Prostate gland (tissue), 2 donors: ENCODE data around the gene TEX44. TPM values are rescaled to one million over a fixed set of nuclear protein-coding genes. Genes with fewer than 3 reads are reported as not detected.

Experiments
- DNase-seq: peaks from one replicate; pipeline ENCODE4 v3.0.0-alpha.2; 2019; ENCODE audit warnings: low spot score
- H3K27ac ChIP-seq, 2 donors: fragments of 200-600 bp; sonication (generic); 2 replicates each; pipeline ENCODE4 v1.5.1; 2017 to 2019
- H3K27me3 ChIP-seq: fragments of 200-600 bp; sonication (generic); replicated peaks from 2 replicates; pipeline ENCODE4 v1.5.1; 2019; ENCODE audit not compliant: insufficient read depth
- H3K36me3 ChIP-seq, 2 donors: fragments of 200-600 bp; sonication (generic); 1 replicate in 1 of 2; 2 replicates in 1 of 2; pipeline versions ENCODE4 v1.5.1 to v1.8.1; 2017 to 2019
- H3K4me1 ChIP-seq: fragments of 200-600 bp; sonication (generic); replicated peaks from 2 replicates; pipeline ENCODE4 v1.5.1; 2019
- H3K4me3 ChIP-seq, 2 donors: fragments of 200-600 bp; sonication (generic); 2 replicates each; pipeline ENCODE4 v1.5.1; 2017 to 2019
- H3K9me3 ChIP-seq: fragments of 200-600 bp; sonication (generic); 2 replicates; pipeline ENCODE4 v1.5.1; 2017
- POLR2A ChIP-seq: fragments of 450-650 bp; IDR thresholded peaks from one replicate; pipeline ENCODE4 v1.6.1; 2016; ENCODE audit warnings: antibody characterized with exemption, mild to moderate bottlenecking
- POLR2AphosphoS5 ChIP-seq: sonication (generic); formaldehyde crosslinking; IDR thresholded peaks from one replicate; pipeline ENCODE4 v1.6.1; 2017; ENCODE audit warnings: antibody characterized with exemption
- WGBS: methylation state at CpG from one replicate; pipeline ENCODE4 v1.1.5; 2018; 5-methylcytosine and 5-hydroxymethylcytosine counted together
- intact Hi-C: fragments of 100-400 bp; cut with DNase I; formaldehyde crosslinking; loops from one replicate; pipeline ENCODE4 v1.14.2; 2022
- total RNA-seq, 2 donors: library from RNA; depleted of rRNA; stranded (reverse); fragments of >200 nt; gene quantifications; one replicate each; pipeline ENCODE4 v1.1.0, GENCODE V29; 2016
- TF ChIP-seq, protein P1 (sequence below), 4 experiments: fragments of 200-600 bp in 2 of 4; fragments of 450-650 bp in 2 of 4; sonication (generic) in 2 of 4; IDR thresholded peaks; 1 replicate in 3 of 4; 2 replicates in 1 of 4; pipeline ENCODE4 v1.5.1; 2016 to 2019; ENCODE audit warnings: antibody characterized with exemption in 4 of 4, mild to moderate bottlenecking in 2 of 4, moderate library complexity in 2 of 4

TEX44 gene
- total RNA-seq, 2 donors from 2014 or later: 10.6 TPM; not detected in 1

DNA sequence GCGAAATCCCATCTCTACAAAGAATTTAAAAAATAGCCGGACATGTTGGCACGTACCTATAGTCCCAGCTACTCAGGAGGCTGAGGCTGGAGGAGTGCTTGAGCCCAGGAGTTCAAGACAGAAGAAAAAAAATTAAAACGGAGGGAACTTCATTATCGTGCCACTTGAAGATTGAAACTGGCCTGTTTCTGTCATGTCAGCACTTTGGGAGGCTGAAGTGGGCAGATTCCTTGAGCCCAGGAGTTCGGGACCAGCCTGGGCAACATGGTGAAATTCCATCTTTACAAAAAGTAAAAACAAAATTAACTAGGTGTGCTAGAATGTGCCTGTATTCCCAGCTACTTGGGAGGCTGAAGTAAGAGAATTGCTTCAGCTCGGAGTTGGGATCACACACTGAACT, 3.0 kb upstream of the TEX44 start:
- Histone ChIP-seq H3K27me3 (no peaks in the 10 kb centered on the region), H3K4me3 (no peak overlapping the region), H3K9me3 (no peaks in the 10 kb centered on the region), H3K4me1 (no peaks in the 10 kb centered on the region), H3K27ac (no peak overlapping the region), H3K36me3 (no peaks in the 10 kb centered on the region)
- WGBS: 87% methylated on average over 7 of the region's 7 CpGs
- no peak for TF ChIP-seq POLR2A
- TF ChIP-seq, protein P1, sequence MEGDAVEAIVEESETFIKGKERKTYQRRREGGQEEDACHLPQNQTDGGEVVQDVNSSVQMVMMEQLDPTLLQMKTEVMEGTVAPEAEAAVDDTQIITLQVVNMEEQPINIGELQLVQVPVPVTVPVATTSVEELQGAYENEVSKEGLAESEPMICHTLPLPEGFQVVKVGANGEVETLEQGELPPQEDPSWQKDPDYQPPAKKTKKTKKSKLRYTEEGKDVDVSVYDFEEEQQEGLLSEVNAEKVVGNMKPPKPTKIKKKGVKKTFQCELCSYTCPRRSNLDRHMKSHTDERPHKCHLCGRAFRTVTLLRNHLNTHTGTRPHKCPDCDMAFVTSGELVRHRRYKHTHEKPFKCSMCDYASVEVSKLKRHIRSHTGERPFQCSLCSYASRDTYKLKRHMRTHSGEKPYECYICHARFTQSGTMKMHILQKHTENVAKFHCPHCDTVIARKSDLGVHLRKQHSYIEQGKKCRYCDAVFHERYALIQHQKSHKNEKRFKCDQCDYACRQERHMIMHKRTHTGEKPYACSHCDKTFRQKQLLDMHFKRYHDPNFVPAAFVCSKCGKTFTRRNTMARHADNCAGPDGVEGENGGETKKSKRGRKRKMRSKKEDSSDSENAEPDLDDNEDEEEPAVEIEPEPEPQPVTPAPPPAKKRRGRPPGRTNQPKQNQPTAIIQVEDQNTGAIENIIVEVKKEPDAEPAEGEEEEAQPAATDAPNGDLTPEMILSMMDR (IDR thresholded peaks at IDR 0.05): no peak
- DNase-seq: no peak
- intact Hi-C loops: no loop called here

DNA sequence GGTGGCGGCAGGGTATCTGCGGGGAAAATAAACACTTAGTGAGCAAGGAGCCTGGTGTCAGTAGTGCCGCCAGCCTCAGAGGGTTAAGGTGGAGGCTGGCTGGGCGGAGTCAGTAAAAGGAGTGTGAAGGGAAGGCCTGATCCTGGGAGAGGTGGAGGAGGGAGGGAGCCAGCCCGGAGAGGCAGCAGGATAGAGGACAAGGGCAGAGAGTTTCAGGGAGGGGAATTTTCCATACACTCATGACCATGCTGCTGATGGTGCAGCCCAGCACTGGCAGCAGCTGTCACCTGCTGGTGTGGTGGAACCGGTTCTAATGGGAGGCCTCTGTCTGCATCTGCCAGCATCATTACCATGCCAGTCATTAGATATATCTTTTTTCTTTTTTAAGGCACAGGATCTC, 2.0 kb upstream of the TEX44 start:
- intact Hi-C loops: no loop called here
- TF ChIP-seq POLR2A: no peak
- TF ChIP-seq, protein P1 (IDR thresholded peaks at IDR 0.05): no peak
- no peak for TF ChIP-seq POLR2AphosphoS5
- no peak for DNase-seq
- 64% methylated on average over 6 of the region's 6 CpGs for WGBS
- Histone ChIP-seq H3K36me3 (no peaks in the 10 kb centered on the region), H3K9me3 (no peaks in the 10 kb centered on the region), H3K4me3 (no peak overlapping the region), H3K4me1 (no peaks in the 10 kb centered on the region), H3K27me3 (no peaks in the 10 kb centered on the region), H3K27ac (no peak overlapping the region)

DNA sequence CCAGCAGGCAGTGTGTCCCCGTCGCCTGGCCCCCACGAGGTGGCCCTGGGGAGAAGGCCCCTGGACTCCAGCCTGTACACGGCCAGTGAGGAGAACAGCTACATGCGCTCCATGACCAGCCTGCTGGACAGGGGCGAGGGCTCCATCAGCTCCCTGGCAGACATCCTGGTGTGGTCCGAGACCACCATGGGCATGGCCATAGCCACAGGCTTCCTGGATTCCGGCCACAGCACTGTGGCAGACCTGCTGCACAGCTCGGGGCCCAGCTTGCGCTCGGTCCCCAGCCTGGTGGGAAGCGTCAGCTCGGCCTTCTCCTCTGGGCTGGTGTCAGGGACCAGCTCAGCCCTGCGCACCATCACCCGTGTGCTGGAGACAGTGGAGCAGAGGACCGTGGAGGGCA, 1.0 kb downstream of the TEX44 start:
- H3K4me3 ChIP-seq: no peak overlapping the region
- H3K27ac ChIP-seq: no peak overlapping the region
- H3K4me1 ChIP-seq: no peaks in the 10 kb centered on the region
- H3K27me3 ChIP-seq: no peaks in the 10 kb centered on the region
- no peaks in the 10 kb centered on the region for H3K36me3 ChIP-seq
- H3K9me3 ChIP-seq: no peaks in the 10 kb centered on the region
- no peak for DNase-seq
- intact Hi-C loops: no loop called here
- no peak for TF ChIP-seq POLR2AphosphoS5
- no peak for TF ChIP-seq POLR2A
- TF ChIP-seq, protein P1 (IDR thresholded peaks at IDR 0.05): no peak
- WGBS: 87% methylated on average over 16 of the region's 16 CpGs

DNA sequence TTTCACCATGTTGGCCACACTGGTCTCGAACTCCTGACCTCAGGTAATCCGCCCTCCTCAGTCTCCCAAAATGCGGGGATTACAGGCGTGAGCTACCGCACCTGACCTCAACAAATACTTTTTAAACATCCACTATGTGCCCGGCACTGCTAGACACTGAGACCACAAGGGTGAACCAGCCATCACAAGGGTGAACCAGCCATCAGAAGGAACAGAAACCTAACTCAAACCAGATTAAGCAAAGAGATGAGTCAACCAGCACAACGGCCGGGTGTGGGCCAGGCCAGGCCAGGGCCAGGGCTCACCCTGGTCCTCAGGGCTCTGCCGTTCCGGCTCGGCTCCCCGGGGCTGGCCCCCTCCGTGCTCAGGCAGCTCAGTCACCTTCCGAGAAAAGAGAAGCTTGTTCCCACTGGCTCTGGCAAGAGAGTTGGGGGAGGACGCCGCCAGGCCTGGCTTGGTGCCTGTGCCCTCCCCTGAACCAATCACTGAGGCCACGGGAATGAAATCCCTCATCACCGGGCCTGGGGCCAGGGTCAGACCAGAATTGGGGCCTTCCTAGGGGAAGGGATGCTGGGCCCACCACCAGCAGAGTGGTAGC, 4.4 kb downstream of the TEX44 start:
- Histone ChIP-seq H3K36me3 (no peaks in the 10 kb centered on the region), H3K9me3 (no peaks in the 10 kb centered on the region), H3K4me3 (no peak overlapping the region), H3K27ac (no peak overlapping the region), H3K27me3 (no peaks in the 10 kb centered on the region), H3K4me1 (no peaks in the 10 kb centered on the region)
- WGBS: 43% methylated on average over 18 of the region's 18 CpGs
- intact Hi-C loops: no loop called here
- DNase-seq: no peak
- TF ChIP-seq, protein P1 (IDR thresholded peaks at IDR 0.05): no peak
- TF ChIP-seq POLR2AphosphoS5 (no peak), POLR2A (no peak)

DNA sequence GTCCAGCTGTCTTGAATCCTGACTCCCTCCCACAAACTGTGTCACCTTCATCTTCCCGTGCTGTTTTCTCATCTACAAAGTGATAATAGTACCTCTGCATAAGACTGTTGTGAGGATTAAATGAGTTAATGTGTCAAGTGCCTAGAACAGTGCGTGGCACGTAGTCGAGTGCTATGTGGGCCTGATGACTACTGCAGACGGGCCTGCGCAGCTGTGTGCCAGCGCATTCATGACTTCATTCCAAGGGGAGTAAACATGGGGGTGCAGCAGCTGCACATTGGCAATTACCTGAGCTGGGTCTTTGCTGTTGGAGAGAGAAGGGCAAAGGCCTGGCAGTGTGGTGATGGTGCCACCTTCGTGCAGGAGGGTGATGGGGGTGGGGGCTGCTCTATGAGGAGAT, 5.0 kb downstream of the TEX44 start:
- H3K27ac ChIP-seq: no peak overlapping the region
- DNase-seq: no peak
- H3K9me3 ChIP-seq: no peaks in the 10 kb centered on the region
- H3K27me3 ChIP-seq: no peaks in the 10 kb centered on the region
- H3K4me1 ChIP-seq: no peaks in the 10 kb centered on the region
- WGBS: 77% methylated on average over 8 of the region's 8 CpGs
- H3K36me3 ChIP-seq: no peaks in the 10 kb centered on the region
- no peak for TF ChIP-seq POLR2A
- TF ChIP-seq POLR2AphosphoS5: no peak
- TF ChIP-seq, protein P1 (IDR thresholded peaks at IDR 0.05): no peak
- H3K4me3 ChIP-seq: no peak overlapping the region
- intact Hi-C loops: no loop called here
